ENCODE data around the gene MRPS18B. TPM values are rescaled to one million over a fixed set of nuclear protein-coding genes. Genes with fewer than 3 reads are reported as not detected.

Gene MRPS18B
- total and polyA plus RNA-seq, 2 of the 13 experiments (the other 11 are each of a cell fraction or from before 2014, with no cell fraction given), result 125 to 131 TPM

DNA sequence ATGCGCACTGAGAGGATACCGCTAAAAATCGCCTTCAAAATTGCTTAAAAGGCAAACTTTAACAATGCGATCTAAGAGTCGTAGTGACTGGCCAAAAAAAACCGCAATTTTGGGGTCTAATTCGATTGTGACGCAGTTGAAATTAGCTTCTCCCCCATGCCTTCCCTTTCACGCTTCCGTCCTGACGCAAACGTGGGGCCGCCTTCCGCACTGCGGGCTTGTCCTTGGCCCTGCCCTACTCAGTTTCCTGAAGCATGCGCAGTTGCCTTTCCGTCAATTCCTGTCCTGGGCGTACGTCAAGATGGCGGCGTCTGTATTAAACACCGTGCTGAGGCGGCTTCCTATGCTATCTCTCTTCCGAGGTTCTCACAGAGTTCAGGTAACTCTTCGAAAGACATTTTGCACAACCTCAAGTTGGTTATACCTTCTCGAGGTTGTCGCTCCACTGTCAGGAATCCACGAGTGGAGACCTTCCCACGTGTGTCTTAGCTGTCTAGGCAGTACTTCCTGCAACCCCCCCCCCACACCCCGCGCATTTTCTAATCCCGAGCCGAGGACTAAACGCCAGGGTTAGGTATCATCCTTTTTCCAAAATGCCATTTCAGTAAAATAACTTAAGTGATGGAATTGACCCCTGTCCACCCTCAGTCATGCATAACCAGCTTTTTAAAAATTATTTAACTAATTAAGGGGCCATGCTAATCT is at the start of gene MRPS18B (continued):
- TF ChIP-seq MIXL1 (CRISPR knock-in tag; IDR thresholded peaks at IDR 0.05) (peak; percentile 11; the same call in 1 of the 2 replicates), POLR2A (IDR thresholded peaks at IDR 0.05; ENCODE audit: insufficient read depth in 1 of 2, low read depth in 2 of 2, low read length in 2 of 2) (peak; percentile 87 to 95), RFX3 (CRISPR knock-in tag; IDR thresholded peaks at IDR 0.05) (no peak), PAWR (CRISPR knock-in tag; IDR thresholded peaks at IDR 0.05; ENCODE audit: borderline replicate concordance) (no peak), FIP1L1 (IDR thresholded peaks at IDR 0.05; ENCODE audit: borderline replicate concordance, insufficient read depth, low read depth, low read length) (no peak; the same call in 1 of the 2 replicates), NPAS2 (CRISPR knock-in tag; IDR thresholded peaks at IDR 0.05; ENCODE audit: borderline replicate concordance) (no peak), PHB2 (IDR thresholded peaks at IDR 0.05; ENCODE audit: partially characterized antibody) (no peak), ZNF883 (CRISPR knock-in tag; IDR thresholded peaks at IDR 0.05; ENCODE audit: not compliant biosample characterization) (peak; percentile 47), ZNF678 (CRISPR knock-in tag; IDR thresholded peaks at IDR 0.05) (no peak), SKI (IDR thresholded peaks at IDR 0.05; ENCODE audit: partially characterized antibody) (no peak), ERF (CRISPR knock-in tag; IDR thresholded peaks at IDR 0.05) (peak; percentile 63), ZNF605 (CRISPR knock-in tag; IDR thresholded peaks at IDR 0.05) (peak; percentile 3; the same call in 1 of the 2 replicates), ZFP36L1 (CRISPR knock-in tag; IDR thresholded peaks at IDR 0.05) (no peak), ZNF282 (IDR thresholded peaks at IDR 0.05; ENCODE audit: partially characterized antibody) (no peak), ZNF660 (CRISPR knock-in tag; IDR thresholded peaks at IDR 0.05; ENCODE audit: borderline replicate concordance, low read depth) (no peak), PRPF4 (IDR thresholded peaks at IDR 0.05; ENCODE audit: low read depth, low read length, poor library complexity, severe bottlenecking) (no peak), SP2 (CRISPR knock-in tag; IDR thresholded peaks at IDR 0.05) (no peak), ZNF777 (CRISPR knock-in tag; IDR thresholded peaks at IDR 0.05) (no peak; the same call in 1 of the 2 replicates), CC2D1A (CRISPR knock-in tag; IDR thresholded peaks at IDR 0.05) (no peak), ZNF326 (CRISPR knock-in tag; IDR thresholded peaks at IDR 0.05; ENCODE audit: borderline replicate concordance) (no peak), NFYC (CRISPR knock-in tag; IDR thresholded peaks at IDR 0.05) (peak; percentile 48; the same call in 1 of the 2 replicates)
- TF ChIP-seq, protein P1, sequence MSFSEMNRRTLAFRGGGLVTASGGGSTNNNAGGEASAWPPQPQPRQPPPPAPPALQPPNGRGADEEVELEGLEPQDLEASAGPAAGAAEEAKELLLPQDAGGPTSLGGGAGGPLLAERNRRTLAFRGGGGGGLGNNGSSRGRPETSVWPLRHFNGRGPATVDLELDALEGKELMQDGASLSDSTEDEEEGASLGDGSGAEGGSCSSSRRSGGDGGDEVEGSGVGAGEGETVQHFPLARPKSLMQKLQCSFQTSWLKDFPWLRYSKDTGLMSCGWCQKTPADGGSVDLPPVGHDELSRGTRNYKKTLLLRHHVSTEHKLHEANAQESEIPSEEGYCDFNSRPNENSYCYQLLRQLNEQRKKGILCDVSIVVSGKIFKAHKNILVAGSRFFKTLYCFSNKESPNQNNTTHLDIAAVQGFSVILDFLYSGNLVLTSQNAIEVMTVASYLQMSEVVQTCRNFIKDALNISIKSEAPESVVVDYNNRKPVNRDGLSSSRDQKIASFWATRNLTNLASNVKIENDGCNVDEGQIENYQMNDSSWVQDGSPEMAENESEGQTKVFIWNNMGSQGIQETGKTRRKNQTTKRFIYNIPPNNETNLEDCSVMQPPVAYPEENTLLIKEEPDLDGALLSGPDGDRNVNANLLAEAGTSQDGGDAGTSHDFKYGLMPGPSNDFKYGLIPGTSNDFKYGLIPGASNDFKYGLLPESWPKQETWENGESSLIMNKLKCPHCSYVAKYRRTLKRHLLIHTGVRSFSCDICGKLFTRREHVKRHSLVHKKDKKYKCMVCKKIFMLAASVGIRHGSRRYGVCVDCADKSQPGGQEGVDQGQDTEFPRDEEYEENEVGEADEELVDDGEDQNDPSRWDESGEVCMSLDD (CRISPR knock-in tag; IDR thresholded peaks at IDR 0.05; ENCODE audit: borderline replicate concordance), result no peak
- TF ChIP-seq, protein P2, sequence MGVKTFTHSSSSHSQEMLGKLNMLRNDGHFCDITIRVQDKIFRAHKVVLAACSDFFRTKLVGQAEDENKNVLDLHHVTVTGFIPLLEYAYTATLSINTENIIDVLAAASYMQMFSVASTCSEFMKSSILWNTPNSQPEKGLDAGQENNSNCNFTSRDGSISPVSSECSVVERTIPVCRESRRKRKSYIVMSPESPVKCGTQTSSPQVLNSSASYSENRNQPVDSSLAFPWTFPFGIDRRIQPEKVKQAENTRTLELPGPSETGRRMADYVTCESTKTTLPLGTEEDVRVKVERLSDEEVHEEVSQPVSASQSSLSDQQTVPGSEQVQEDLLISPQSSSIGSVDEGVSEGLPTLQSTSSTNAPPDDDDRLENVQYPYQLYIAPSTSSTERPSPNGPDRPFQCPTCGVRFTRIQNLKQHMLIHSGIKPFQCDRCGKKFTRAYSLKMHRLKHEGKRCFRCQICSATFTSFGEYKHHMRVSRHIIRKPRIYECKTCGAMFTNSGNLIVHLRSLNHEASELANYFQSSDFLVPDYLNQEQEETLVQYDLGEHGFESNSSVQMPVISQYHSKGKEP (CRISPR knock-in tag; IDR thresholded peaks at IDR 0.05), result no peak
- TF ChIP-seq, protein P3, sequence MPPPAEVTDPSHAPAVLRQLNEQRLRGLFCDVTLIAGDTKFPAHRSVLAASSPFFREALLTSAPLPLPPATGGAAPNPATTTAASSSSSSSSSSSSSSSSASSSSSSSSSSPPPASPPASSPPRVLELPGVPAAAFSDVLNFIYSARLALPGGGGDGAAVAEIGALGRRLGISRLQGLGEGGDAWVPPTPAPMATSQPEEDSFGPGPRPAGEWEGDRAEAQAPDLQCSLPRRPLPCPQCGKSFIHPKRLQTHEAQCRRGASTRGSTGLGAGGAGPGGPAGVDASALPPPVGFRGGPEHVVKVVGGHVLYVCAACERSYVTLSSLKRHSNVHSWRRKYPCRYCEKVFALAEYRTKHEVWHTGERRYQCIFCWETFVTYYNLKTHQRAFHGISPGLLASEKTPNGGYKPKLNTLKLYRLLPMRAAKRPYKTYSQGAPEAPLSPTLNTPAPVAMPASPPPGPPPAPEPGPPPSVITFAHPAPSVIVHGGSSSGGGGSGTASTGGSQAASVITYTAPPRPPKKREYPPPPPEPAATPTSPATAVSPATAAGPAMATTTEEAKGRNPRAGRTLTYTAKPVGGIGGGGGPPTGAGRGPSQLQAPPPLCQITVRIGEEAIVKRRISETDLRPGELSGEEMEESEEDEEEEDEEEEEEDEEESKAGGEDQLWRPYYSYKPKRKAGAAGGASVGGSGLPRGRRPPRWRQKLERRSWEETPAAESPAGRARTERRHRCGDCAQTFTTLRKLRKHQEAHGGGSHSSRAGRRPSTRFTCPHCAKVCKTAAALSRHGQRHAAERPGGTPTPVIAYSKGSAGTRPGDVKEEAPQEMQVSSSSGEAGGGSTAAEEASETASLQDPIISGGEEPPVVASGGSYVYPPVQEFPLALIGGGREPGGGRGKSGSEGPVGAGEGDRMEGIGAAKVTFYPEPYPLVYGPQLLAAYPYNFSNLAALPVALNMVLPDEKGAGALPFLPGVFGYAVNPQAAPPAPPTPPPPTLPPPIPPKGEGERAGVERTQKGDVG (CRISPR knock-in tag; IDR thresholded peaks at IDR 0.05; ENCODE audit: borderline replicate concordance), result peak; percentile 29; the same call in 1 of the 2 replicates

Measured in HepG2 (cell line).